Ovary (tissue), 3 donors: ENCODE measurements around the gene LTB4R.
A peak's percentile ranks its signal among the peaks of the same experiment; 100 is the strongest.
"Not testable (repeated sequence)": the region's sequence is repeated elsewhere in the genome, so short reads cannot be mapped to it uniquely, and the experiment has no call there.

ENCODE experiments used
- CTCF ChIP-seq, 3 donors: fragments of 450-650 bp in 2 of 3; fragments of 200-600 bp in 1 of 3; IDR thresholded peaks; one replicate each; pipeline versions ENCODE4 v1.5.1 to v1.8.0; 2016 to 2022; ENCODE audit warnings: antibody characterized with exemption in 3 of 3, mild to moderate bottlenecking in 1 of 3
- POLR2A ChIP-seq: fragments of 450-650 bp; IDR thresholded peaks from one replicate; pipeline ENCODE4 v1.6.1; 2017; ENCODE audit warnings: antibody characterized with exemption, mild to moderate bottlenecking, moderate library complexity
- donor health status: DM: no; HTN: no; CAD: no.

GRCh38 chr14:24327914-24328313 is 16.6 kb downstream of the LTB4R start:
- TF ChIP-seq CTCF (IDR thresholded peaks at IDR 0.05) = peak in 2 of 3 donors; percentile 29 to 40
- TF ChIP-seq POLR2A = not testable (repeated sequence)
